K562 (cell line): Measurements from ENCODE around the gene CTIF.

Experiments used
- C11orf30 ChIP-seq: fragments of 450-650 bp; IDR thresholded peaks from 2 replicates; pipeline ENCODE4 v1.6.1; 2016; ENCODE audit warnings: low read depth, mild to moderate bottlenecking
- CHD1 ChIP-seq: fragments of 200-600 bp; sonication (generic); IDR thresholded peaks from one replicate; pipeline ENCODE4 v1.6.1; 2012; ENCODE audit warnings: mild to moderate bottlenecking, moderate library complexity, low read length, inconsistent platforms
- CTCF ChIP-seq, 3 experiments: IDR thresholded peaks in 2 of 3; conservative IDR thresholded peaks in 1 of 3; 2 replicates each; pipeline ENCODE4 v1.5.1; 2011 to 2012; ENCODE audit warnings: low read length in 3 of 3, mild to moderate bottlenecking in 3 of 3, control low read depth in 2 of 3, improper control_type of control experiment in 1 of 3, inconsistent platforms in 1 of 3, low read depth in 1 of 3, mixed read lengths in 1 of 3, moderate library complexity in 1 of 3; ENCODE audit not compliant: insufficient read depth in 2 of 3
- E2F8 ChIP-seq: fragments of 450-650 bp; IDR thresholded peaks from 2 replicates; pipeline ENCODE4 v1.7.1; 2018; ENCODE audit warnings: mild to moderate bottlenecking, low read depth; ENCODE audit not compliant: partially characterized antibody
- HDAC2 ChIP-seq: fragments of 450-650 bp; IDR thresholded peaks from 2 replicates; pipeline ENCODE4 v1.6.1; 2016; ENCODE audit warnings: mild to moderate bottlenecking
- HMGXB4 ChIP-seq: sonication (generic); formaldehyde crosslinking; IDR thresholded peaks from 2 replicates; pipeline ENCODE4 v1.8.1; 2023; ENCODE audit warnings: mild to moderate bottlenecking, missing genetic modification reagents
- KLF10 ChIP-seq: fragments of 250-450 bp; sonication (Bioruptor Pico); IDR thresholded peaks from 2 replicates; pipeline ENCODE4 v1.6.1; 2021; ENCODE audit warnings: matching md5 sums
- MXI1 ChIP-seq: IDR thresholded peaks from 2 replicates; pipeline ENCODE4 v1.6.1; 2011; ENCODE audit warnings: low read depth, mild to moderate bottlenecking, improper control_type of control experiment, low read length
- POLR2A ChIP-seq: fragments of 450-650 bp; conservative IDR thresholded peaks from 2 replicates; pipeline ENCODE4 v1.6.1; 2016
- SNIP1 ChIP-seq: fragments of 450-650 bp; IDR thresholded peaks from 2 replicates; pipeline ENCODE4 v1.7.1; 2017; ENCODE audit warnings: low read depth, mild to moderate bottlenecking
- ZFX ChIP-seq: sonication (generic); formaldehyde crosslinking; IDR thresholded peaks from 2 replicates; pipeline ENCODE4 v1.8.0; 2022; ENCODE audit warnings: mild to moderate bottlenecking, missing genetic modification reagents, moderate library complexity
- TF ChIP-seq, protein P1 (sequence below): sonication (generic); formaldehyde crosslinking; IDR thresholded peaks from 2 replicates; pipeline ENCODE4 v1.8.1; 2023; ENCODE audit warnings: mild to moderate bottlenecking, missing genetic modification reagents

DNA sequence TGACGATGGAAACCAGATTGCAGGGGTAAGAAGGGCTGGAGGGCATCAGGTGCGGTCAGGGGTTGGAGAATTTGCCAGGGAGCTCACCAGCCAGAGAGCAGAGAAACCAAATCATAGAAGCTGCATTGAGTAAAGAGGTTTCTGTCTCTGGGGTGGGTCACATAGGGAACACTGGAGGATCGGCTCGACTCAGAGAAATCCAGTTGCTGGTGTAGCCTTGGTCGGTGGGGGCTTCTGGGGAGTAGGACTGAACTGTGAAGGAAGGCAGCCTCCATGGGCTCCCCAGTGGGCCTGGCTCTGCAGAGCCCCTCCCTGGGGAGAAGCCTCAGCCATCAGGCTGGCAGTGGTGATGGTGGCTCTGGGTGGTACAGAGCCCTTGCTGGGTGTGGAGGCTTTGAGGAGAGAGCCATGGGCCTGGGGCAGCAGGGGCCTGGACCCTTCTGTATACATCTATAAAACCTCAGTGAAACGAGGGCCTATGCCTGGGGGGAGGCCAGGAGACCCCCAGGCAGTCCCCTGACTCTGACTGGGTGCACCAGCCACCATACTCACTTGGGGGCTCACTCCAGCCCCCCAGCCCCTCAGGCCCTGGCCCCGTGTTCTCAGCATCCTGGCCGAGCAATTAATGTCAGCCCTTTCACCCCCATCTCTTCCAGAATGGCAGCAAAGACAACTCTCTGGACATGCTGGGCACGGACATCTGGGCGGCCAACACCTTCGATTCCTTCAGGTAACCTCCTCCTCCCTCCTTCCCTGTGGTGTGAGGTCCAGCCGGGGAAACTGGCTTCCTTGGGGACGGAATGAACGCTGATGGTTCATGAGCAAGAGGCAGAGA, 124.5 kb downstream of the CTIF start:
- no peak for TF ChIP-seq C11orf30
- TF ChIP-seq HDAC2 = no peak
- no peak for TF ChIP-seq POLR2A
- TF ChIP-seq, protein P1, sequence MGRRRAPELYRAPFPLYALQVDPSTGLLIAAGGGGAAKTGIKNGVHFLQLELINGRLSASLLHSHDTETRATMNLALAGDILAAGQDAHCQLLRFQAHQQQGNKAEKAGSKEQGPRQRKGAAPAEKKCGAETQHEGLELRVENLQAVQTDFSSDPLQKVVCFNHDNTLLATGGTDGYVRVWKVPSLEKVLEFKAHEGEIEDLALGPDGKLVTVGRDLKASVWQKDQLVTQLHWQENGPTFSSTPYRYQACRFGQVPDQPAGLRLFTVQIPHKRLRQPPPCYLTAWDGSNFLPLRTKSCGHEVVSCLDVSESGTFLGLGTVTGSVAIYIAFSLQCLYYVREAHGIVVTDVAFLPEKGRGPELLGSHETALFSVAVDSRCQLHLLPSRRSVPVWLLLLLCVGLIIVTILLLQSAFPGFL (CRISPR knock-in tag) = no peak
- no peak for TF ChIP-seq CHD1
- TF ChIP-seq SNIP1 = no peak
- TF ChIP-seq HMGXB4 = no peak
- TF ChIP-seq MXI1 = no peak
- no peak for TF ChIP-seq CTCF (IDR thresholded peaks at IDR 0.05 in 2 of 3, conservative IDR thresholded peaks at IDR 0.05 in 1 of 3; ENCODE audit: insufficient read depth in 2 of 3, low read depth in 1 of 3, low read length in 3 of 3)
- no peak for TF ChIP-seq ZFX (CRISPR knock-in tag)
- no peak for TF ChIP-seq E2F8
- TF ChIP-seq KLF10 (CRISPR knock-in tag) = no peak
